Dendritic cell treated with granulocyte-macrophage colony-stimulating factor and Interleukin-4, amounts not matched to agents 40 ng/mL and 50 ng/mL, for 4 days (primary cell): ENCODE data around the gene MBNL3.
"Not testable (repeated sequence)": the region's sequence is repeated elsewhere in the genome, so short reads cannot be mapped to it uniquely, and the experiment has no call there.

Experiments
- H3K27ac Mint-ChIP-seq: one replicate; pipeline ENCODE4 v1.8.0; 2022; ENCODE audit warnings: mild to moderate bottlenecking, mixed read lengths
- H3K27me3 Mint-ChIP-seq: one replicate; pipeline ENCODE4 v1.8.0; 2022; ENCODE audit warnings: mild to moderate bottlenecking, mixed read lengths
- H3K36me3 Mint-ChIP-seq: one replicate; pipeline ENCODE4 v1.8.0; 2022; ENCODE audit warnings: low read depth, mixed read lengths
- H3K4me1 Mint-ChIP-seq: one replicate; pipeline ENCODE4 v1.8.0; 2022; ENCODE audit warnings: low read depth, mixed read lengths
- H3K4me3 Mint-ChIP-seq: one replicate; pipeline ENCODE4 v1.8.0; 2022; ENCODE audit warnings: mild to moderate bottlenecking, moderate library complexity, mixed read lengths
- H3K9me3 Mint-ChIP-seq: one replicate; pipeline ENCODE4 v1.8.0; 2022; ENCODE audit warnings: mixed read lengths
- intact Hi-C: fragments of 100-400 bp; cut with micrococcal nuclease; formaldehyde crosslinking; loops from one replicate; pipeline ENCODE4 v1.15.0; 2022

The MBNL3 gene

GRCh38 chrX:132467989-132468388, 20.8 kb downstream of the MBNL3 start:
- no peaks in the 10 kb centered on the region for H3K27me3 Mint-ChIP-seq
- no peaks in the 10 kb centered on the region for H3K36me3 Mint-ChIP-seq
- H3K9me3 Mint-ChIP-seq, result no peaks in the 10 kb centered on the region
- intact Hi-C loops, result loop anchor here (10.0 kb wide), 1 partner anchor 243 kb away; no protein-coding TSS in a partner anchor
- no peak overlapping the region for H3K4me3 Mint-ChIP-seq
- H3K27ac Mint-ChIP-seq, result no peak overlapping the region
- H3K4me1 Mint-ChIP-seq, result no peaks in the 10 kb centered on the region

GRCh38 chrX:132467026-132467425, 21.8 kb downstream of the MBNL3 start:
- Mint-ChIP-seq H3K9me3 (no peaks in the 10 kb centered on the region), H3K36me3 (no peaks in the 10 kb centered on the region), H3K27ac (no peak overlapping the region), H3K4me1 (no peaks in the 10 kb centered on the region), H3K27me3 (no peaks in the 10 kb centered on the region), H3K4me3 (no peak overlapping the region)
- intact Hi-C loops, result loop anchor here (10.0 kb wide), 1 partner anchor 242 kb away; no protein-coding TSS in a partner anchor

- Mint-ChIP-seq H3K9me3 (no peaks in the 10 kb centered on the region), H3K36me3 (no peaks in the 10 kb centered on the region), H3K4me3 (no peak overlapping the region), H3K27me3 (no peaks in the 10 kb centered on the region), H3K4me1 (no peaks in the 10 kb centered on the region), H3K27ac (no peak overlapping the region)
- intact Hi-C loops, result loop anchor here (2.0 to 10.0 kb wide), 2 partner anchors 171 to 239 kb away; no protein-coding TSS in a partner anchor
These were observed 25.4 kb downstream of the MBNL3 start for GRCh38 chrX:132463411-132463810.

- no peaks in the 10 kb centered on the region for H3K36me3 Mint-ChIP-seq
- H3K4me3 Mint-ChIP-seq, result no peak overlapping the region
- H3K9me3 Mint-ChIP-seq, result no peaks in the 10 kb centered on the region
- H3K4me1 Mint-ChIP-seq, result no peaks in the 10 kb centered on the region
- no peak overlapping the region for H3K27ac Mint-ChIP-seq
- intact Hi-C loops, result loop anchor here (2.0 to 10.0 kb wide), 2 partner anchors 169 to 237 kb away; no protein-coding TSS in a partner anchor
- no peaks in the 10 kb centered on the region for H3K27me3 Mint-ChIP-seq
These were observed 27.0 kb downstream of the MBNL3 start for GRCh38 chrX:132461886-132462285.

- Mint-ChIP-seq H3K4me1 (peaks cover 5% of the 10 kb centered on the region), H3K36me3 (peaks cover 11% of the 10 kb centered on the region), H3K27me3 (no peaks in the 10 kb centered on the region), H3K27ac (no peak overlapping the region), H3K4me3 (no peak overlapping the region), H3K9me3 (peaks cover 28% of the 10 kb centered on the region)
- intact Hi-C loops, result no loop called here
These were observed 35.8 kb downstream of the MBNL3 start for GRCh38 chrX:132452911-132453550.

- H3K36me3 Mint-ChIP-seq, H3K27me3 Mint-ChIP-seq, intact Hi-C loops, H3K4me3 Mint-ChIP-seq, H3K27ac Mint-ChIP-seq, H3K4me1 Mint-ChIP-seq: not testable (repeated sequence)
- peaks cover 29% of the 10 kb centered on the region for H3K9me3 Mint-ChIP-seq
These were observed 42.9 kb downstream of the MBNL3 start for GRCh38 chrX:132445909-132446308.

GRCh38 chrX:132444936-132445335, 43.9 kb downstream of the MBNL3 start:
- intact Hi-C loops, result no loop called here
- H3K4me3 Mint-ChIP-seq, result no peak overlapping the region
- H3K36me3 Mint-ChIP-seq, result no peaks in the 10 kb centered on the region
- peaks cover 20% of the 10 kb centered on the region for H3K9me3 Mint-ChIP-seq
- H3K4me1 Mint-ChIP-seq, result peaks cover 5% of the 10 kb centered on the region
- H3K27ac Mint-ChIP-seq, result no peak overlapping the region
- H3K27me3 Mint-ChIP-seq, result no peaks in the 10 kb centered on the region

GRCh38 chrX:132443196-132444135, 45.4 kb downstream of the MBNL3 start:
- Mint-ChIP-seq H3K4me1 (peaks cover 5% of the 10 kb centered on the region), H3K9me3 (peaks cover 5% of the 10 kb centered on the region), H3K4me3 (no peak overlapping the region), H3K27ac (no peak overlapping the region), H3K27me3 (no peaks in the 10 kb centered on the region), H3K36me3 (no peaks in the 10 kb centered on the region)
- intact Hi-C loops, result no loop called here

GRCh38 chrX:132442691-132443090, 46.1 kb downstream of the MBNL3 start:
- Mint-ChIP-seq H3K9me3 (no peaks in the 10 kb centered on the region), H3K4me3 (no peak overlapping the region), H3K27me3 (no peaks in the 10 kb centered on the region), H3K36me3 (no peaks in the 10 kb centered on the region), H3K27ac (no peak overlapping the region), H3K4me1 (peaks cover 5% of the 10 kb centered on the region)
- intact Hi-C loops, result no loop called here

GRCh38 chrX:132435222-132435621, 53.6 kb downstream of the MBNL3 start:
- intact Hi-C loops, result no loop called here
- no peaks in the 10 kb centered on the region for H3K9me3 Mint-ChIP-seq
- H3K36me3 Mint-ChIP-seq, result no peaks in the 10 kb centered on the region
- H3K4me1 Mint-ChIP-seq, result no peaks in the 10 kb centered on the region
- no peak overlapping the region for H3K27ac Mint-ChIP-seq
- H3K27me3 Mint-ChIP-seq, result no peaks in the 10 kb centered on the region
- no peak overlapping the region for H3K4me3 Mint-ChIP-seq

- Mint-ChIP-seq H3K4me3 (no peak overlapping the region), H3K9me3 (no peaks in the 10 kb centered on the region), H3K27me3 (no peaks in the 10 kb centered on the region), H3K27ac (no peak overlapping the region), H3K4me1 (no peaks in the 10 kb centered on the region), H3K36me3 (no peaks in the 10 kb centered on the region)
- intact Hi-C loops, result no loop called here
These were observed 55.3 kb downstream of the MBNL3 start for GRCh38 chrX:132433551-132433950.

- Mint-ChIP-seq H3K4me1 (no peaks in the 10 kb centered on the region), H3K4me3 (no peak overlapping the region), H3K27ac (no peak overlapping the region), H3K9me3 (no peaks in the 10 kb centered on the region), H3K27me3 (no peaks in the 10 kb centered on the region), H3K36me3 (no peaks in the 10 kb centered on the region)
- intact Hi-C loops, result no loop called here
These were observed 55.8 kb downstream of the MBNL3 start for GRCh38 chrX:132433001-132433400.

- intact Hi-C loops, result no loop called here
- Mint-ChIP-seq H3K27ac (no peak overlapping the region), H3K4me1 (peaks cover 6% of the 10 kb centered on the region), H3K36me3 (no peaks in the 10 kb centered on the region), H3K9me3 (no peaks in the 10 kb centered on the region), H3K4me3 (no peak overlapping the region), H3K27me3 (no peaks in the 10 kb centered on the region)
These were observed 59.9 kb downstream of the MBNL3 start for GRCh38 chrX:132428896-132429295.

- Mint-ChIP-seq H3K4me3 (no peak overlapping the region), H3K27me3 (no peaks in the 10 kb centered on the region), H3K36me3 (no peaks in the 10 kb centered on the region), H3K9me3 (no peaks in the 10 kb centered on the region), H3K4me1 (peaks cover 6% of the 10 kb centered on the region), H3K27ac (no peak overlapping the region)
- intact Hi-C loops, result no loop called here
These were observed 62.0 kb downstream of the MBNL3 start for GRCh38 chrX:132426695-132427281.
